Measurements from ENCODE around the gene DNAJB11. TPM values are rescaled to one million over a fixed set of nuclear protein-coding genes. Genes with fewer than 3 reads are reported as not detected.
A peak's percentile ranks its signal among the peaks of the same experiment; 100 is the strongest.

DNAJB11 gene
- polyA plus RNA-seq, 3 donors from 2014 or later = 61.3 to 89.6 (median 81.0) TPM

DNA sequence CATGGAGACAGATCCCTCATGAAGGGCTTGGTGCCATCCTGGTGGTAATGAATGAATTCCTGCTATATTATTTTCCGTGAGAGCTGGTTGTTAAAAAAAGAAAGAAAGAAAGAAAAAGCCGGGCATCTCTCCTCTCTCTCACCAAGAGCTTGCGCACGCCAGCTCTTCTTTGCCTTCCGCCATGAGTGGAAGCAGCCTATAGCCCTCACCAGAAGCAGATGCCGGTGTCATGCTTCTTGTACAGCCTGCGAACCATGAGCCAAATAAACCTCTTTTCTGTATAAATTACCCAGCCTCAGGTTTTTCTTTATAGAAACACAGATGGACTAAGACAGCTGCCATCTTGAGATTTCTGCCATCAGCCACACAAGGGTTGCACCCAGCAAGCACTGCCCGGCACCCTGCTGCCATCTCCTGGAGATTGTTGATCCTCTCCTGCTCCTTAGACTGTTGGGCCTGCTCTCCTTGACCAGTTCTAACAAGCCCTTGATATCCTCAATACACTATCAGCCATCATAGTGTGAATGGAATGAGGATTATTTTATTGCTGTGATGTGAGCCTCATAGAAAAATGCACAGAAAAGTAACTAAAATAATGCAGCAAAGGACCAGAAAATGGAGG lies 38.8 kb downstream of the DNAJB11 start:
- peaks cover 1 to 14% (median 2%) of the 10 kb centered on the region in 3 donors for H3K27me3 Mint-ChIP-seq (ENCODE audit: low read depth in 3 of 3)
- H3K9me3 Mint-ChIP-seq = no peaks in the 10 kb centered on the region
- H3K4me1 Mint-ChIP-seq = peaks cover 1 to 3% of the 10 kb centered on the region in 2 donors
- H3K27ac Mint-ChIP-seq = no peak overlapping the region
- DNase-seq = no peak
- no peaks in the 10 kb centered on the region for H3K36me3 Mint-ChIP-seq
- no peak overlapping the region for H3K4me3 Mint-ChIP-seq

- Mint-ChIP-seq H3K27ac (no peak overlapping the region), H3K27me3 (ENCODE audit: low read depth in 3 of 3) (peaks cover 8 to 24% (median 9%) of the 10 kb centered on the region in 3 donors), H3K4me3 (no peak overlapping the region), H3K36me3 (peaks cover 0 to 3% (median 0%) of the 10 kb centered on the region in 3 donors), H3K4me1 (peaks cover 12 to 15% of the 10 kb centered on the region in 2 donors), H3K9me3 (no peaks in the 10 kb centered on the region)
- no peak for DNase-seq
Measured at GRCh38 chr3:186612065-186612464, 41.5 kb downstream of the DNAJB11 start.

DNA sequence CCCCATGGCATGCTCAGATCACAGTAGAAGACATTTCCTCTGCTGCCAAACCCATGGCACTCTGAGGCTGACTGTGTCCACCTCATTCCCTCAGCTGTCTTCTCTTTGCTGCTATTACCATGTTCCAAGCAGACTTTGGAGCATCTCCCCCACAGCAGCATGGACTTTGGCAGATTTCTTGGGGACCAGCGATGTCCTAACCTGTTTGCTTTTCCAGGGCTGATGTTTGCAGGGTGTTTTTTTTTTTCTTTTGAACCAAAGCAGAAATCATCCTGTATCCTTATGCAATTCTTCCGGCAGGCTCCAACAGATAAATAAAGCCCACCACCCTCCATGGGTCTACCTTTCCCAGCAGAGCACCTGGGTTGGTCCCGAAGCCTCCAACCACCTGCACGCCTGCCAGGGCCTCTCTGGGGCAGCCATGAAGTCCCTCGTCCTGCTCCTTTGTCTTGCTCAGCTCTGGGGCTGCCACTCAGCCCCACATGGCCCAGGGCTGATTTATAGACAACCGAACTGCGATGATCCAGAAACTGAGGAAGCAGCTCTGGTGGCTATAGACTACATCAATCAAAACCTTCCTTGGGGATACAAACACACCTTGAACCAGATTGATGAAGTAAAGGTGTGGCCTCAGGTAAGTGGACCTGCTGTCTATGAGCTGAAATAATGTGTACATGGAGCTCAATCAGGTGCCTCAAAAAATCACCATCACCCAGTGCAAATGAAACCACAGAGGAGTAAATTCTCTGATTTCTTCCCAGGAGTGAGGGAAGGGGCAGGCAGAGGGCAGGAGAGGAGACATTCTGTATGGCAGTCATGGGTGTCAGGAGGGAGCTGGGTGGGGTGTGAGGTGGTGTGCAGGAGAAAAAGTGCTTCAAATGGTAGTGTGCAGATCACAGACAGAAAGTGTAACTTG lies 42.5 kb downstream of the DNAJB11 start, which contains the start of gene AHSG:
TSS of gene AHSG (plus strand) at position 340 of the 916 bp plus-strand sequence. CDS start at position 422, 82 bp downstream.
- peaks cover 11 to 33% (median 11%) of the 10 kb centered on the region in 3 donors for H3K27me3 Mint-ChIP-seq (ENCODE audit: low read depth in 3 of 3)
- peaks cover 0 to 3% (median 0%) of the 10 kb centered on the region in 3 donors for H3K36me3 Mint-ChIP-seq
- no peak for DNase-seq
- peaks cover 17 to 22% of the 10 kb centered on the region in 2 donors for H3K4me1 Mint-ChIP-seq
- H3K9me3 Mint-ChIP-seq = no peaks in the 10 kb centered on the region
- H3K4me3 Mint-ChIP-seq = no peak within 1 kb of the TSS
- H3K27ac Mint-ChIP-seq = no peak within 1 kb of the TSS

DNA sequence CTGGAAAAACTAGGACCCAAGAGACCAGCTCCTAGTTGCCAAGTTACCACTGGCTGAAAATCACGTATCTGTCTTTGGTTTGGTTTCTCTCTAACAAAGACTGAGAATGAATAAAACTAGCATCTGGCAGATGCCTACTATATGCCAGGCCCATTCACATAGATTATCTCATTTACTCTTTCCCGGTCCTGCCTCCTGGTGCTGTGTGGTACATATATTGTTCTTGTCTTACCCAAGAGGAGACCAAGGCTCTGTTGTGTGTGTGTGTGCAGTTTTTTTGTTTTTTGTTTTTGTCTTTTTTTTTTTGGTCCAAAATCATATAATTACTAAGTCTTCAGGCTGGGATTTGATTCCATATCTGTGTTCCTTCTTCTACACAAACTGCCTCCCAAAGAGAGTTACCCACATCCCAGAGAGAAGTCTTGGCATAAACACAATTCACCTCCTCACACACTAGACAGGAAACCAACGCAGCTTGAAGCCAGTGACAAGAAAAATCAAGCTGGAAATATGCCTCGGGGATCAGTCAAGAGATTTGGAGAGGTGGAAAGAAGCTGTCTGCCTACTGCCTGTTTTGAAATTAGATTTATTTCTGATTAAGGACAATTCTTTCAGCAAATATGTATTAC lies 43.2 kb downstream of the DNAJB11 start:
- Mint-ChIP-seq H3K4me1 (peaks cover 17 to 22% of the 10 kb centered on the region in 2 donors), H3K27ac (no peak overlapping the region), H3K9me3 (no peaks in the 10 kb centered on the region), H3K27me3 (ENCODE audit: low read depth in 3 of 3) (peaks cover 11 to 37% (median 14%) of the 10 kb centered on the region in 3 donors), H3K36me3 (peaks cover 0 to 3% (median 0%) of the 10 kb centered on the region in 3 donors), H3K4me3 (no peak overlapping the region)
- DNase-seq = no peak

DNA sequence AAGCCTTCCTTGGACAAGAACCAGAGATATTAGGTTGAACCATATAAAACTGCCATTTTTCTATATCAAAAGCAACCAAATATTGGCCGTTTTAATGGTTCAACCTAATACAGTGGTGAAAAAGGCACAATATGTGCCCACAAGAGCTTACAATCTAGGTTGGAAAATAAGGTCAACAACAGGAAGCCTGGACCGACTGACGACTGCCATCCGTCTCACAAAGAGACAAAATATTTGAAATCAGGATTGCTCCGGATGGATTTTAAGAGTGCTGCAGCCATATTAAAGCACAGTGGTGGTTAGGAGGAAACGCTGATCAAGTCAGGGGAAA lies 43.7 kb downstream of the DNAJB11 start:
- no peak overlapping the region for H3K27ac Mint-ChIP-seq

DNA sequence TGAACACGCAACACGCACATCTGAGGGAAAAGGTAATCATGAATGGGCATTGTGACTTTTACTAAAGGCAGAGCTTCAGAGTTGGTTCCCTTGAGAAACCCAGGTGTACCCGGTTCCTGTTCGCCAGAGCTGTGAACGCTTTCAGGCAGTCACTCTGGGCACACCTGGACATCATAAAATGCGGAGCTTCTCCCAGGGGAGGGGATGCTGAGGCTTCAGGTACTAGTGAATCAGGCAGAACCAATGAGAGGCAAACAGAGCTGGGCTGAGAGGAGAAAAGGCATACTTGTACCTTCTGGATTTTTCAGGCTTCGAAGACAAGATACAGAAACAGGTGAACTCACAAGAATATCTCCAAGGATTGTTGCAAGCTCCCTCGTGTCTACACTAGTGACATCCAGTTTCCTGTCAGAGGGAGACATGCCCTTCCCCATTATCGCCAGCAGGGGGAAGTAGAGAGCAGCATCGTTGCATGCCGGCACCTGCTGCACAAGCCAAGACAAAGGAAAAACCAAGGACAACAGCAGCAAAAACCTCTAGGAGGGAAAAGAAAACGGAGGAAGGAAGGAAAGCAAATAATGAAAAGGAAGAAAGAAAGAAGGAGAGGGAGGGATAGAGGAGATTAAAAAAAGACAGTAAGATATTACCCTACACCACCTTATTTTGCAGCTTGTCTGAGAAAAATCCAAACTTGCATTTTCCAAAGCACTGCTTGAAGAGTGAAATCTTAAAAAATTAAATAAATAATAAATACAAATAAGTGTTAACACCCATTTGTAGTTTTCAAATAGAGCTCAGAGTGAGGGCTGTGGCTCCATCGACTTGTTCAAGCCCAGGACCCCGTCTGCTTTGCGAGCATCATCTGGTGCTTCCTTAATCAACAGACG lies 44.3 kb downstream of the DNAJB11 start:
- peaks cover 17 to 22% of the 10 kb centered on the region in 2 donors for H3K4me1 Mint-ChIP-seq
- no peak overlapping the region for H3K27ac Mint-ChIP-seq
- peaks cover 0 to 3% (median 0%) of the 10 kb centered on the region in 3 donors for H3K36me3 Mint-ChIP-seq
- H3K4me3 Mint-ChIP-seq = peak overlapping the region in 1 of 5 donors; percentile 57
- H3K9me3 Mint-ChIP-seq = no peaks in the 10 kb centered on the region
- H3K27me3 Mint-ChIP-seq (ENCODE audit: low read depth in 3 of 3) = peaks cover 11 to 37% (median 16%) of the 10 kb centered on the region in 3 donors
- DNase-seq = peak; percentile 64 to 72 (median 66)

More for the DNA sequence above, 43.7 kb downstream of the DNAJB11 start:
- Mint-ChIP-seq H3K4me1 (peaks cover 17 to 22% of the 10 kb centered on the region in 2 donors), H3K36me3 (peaks cover 0 to 3% (median 0%) of the 10 kb centered on the region in 3 donors), H3K4me3 (no peak overlapping the region), H3K27me3 (ENCODE audit: low read depth in 3 of 3) (peaks cover 11 to 37% (median 16%) of the 10 kb centered on the region in 3 donors), H3K9me3 (no peaks in the 10 kb centered on the region)
- no peak for DNase-seq

GRCh38 chr3:186616299-186616617 lies 45.7 kb downstream of the DNAJB11 start:
- H3K36me3 Mint-ChIP-seq = peaks cover 0 to 3% (median 0%) of the 10 kb centered on the region in 3 donors
- no peak for DNase-seq
- H3K4me3 Mint-ChIP-seq = no peak overlapping the region
- H3K9me3 Mint-ChIP-seq = no peaks in the 10 kb centered on the region
- H3K27ac Mint-ChIP-seq = no peak overlapping the region
- H3K4me1 Mint-ChIP-seq = peaks cover 17 to 22% of the 10 kb centered on the region in 2 donors
- H3K27me3 Mint-ChIP-seq (ENCODE audit: low read depth in 3 of 3) = peaks cover 11 to 39% (median 16%) of the 10 kb centered on the region in 3 donors

DNA sequence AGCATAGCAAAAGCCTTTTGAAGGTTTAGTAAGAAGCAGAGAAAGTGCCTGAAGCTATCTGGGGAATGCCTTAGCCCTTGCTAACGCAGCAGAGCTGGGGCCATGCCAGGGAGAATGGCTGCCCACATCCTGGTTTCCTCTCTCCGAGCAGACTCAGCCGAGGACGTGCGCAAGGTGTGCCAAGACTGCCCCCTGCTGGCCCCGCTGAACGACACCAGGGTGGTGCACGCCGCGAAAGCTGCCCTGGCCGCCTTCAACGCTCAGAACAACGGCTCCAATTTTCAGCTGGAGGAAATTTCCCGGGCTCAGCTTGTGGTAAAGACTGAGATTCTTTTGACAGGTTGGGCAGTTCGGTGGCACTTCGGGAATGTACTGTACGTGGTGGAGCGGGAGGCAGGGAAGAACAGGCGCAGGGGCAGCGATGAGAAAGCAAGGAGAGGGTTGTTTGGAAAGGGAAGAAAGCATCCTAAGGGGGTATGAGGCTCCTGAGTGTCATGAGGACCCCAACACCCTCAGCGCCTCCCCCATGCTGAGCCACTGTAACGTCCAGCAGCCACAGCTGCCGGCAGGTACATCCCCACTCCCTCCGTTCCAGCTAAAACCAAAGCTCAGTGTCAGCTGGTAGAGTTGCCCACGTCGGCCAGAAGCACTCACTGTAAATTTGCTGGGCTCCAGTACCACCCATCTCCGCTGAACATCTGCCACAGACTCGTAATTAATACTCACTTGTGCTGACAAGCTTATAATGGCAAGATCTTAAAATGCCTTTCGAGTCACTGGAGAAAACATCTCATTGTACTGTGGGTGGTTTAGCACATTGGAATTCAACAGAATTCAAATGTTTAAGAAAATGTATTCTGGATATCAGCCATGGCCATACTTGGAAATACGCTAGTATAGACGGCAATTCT lies 46.8 kb downstream of the DNAJB11 start:
- peak overlapping the region in 1 of 6 donors; percentile 32 for H3K27ac Mint-ChIP-seq
- H3K27me3 Mint-ChIP-seq (ENCODE audit: low read depth in 3 of 3) = peaks cover 11 to 38% (median 16%) of the 10 kb centered on the region in 3 donors
- peak overlapping the region; percentile 31 to 74 (median 53) for H3K4me3 Mint-ChIP-seq
- peak; percentile 70 to 79 (median 75) for DNase-seq
- peaks cover 0 to 3% (median 0%) of the 10 kb centered on the region in 3 donors for H3K36me3 Mint-ChIP-seq
- H3K4me1 Mint-ChIP-seq = peaks cover 17 to 22% of the 10 kb centered on the region in 2 donors
- H3K9me3 Mint-ChIP-seq = no peaks in the 10 kb centered on the region

GRCh38 chr3:186618318-186618938 lies 47.9 kb downstream of the DNAJB11 start:
- Mint-ChIP-seq H3K27me3 (ENCODE audit: low read depth in 3 of 3) (peaks cover 11 to 33% (median 18%) of the 10 kb centered on the region in 3 donors), H3K9me3 (no peaks in the 10 kb centered on the region), H3K4me3 (no peak overlapping the region), H3K4me1 (peaks cover 17 to 22% of the 10 kb centered on the region in 2 donors), H3K27ac (no peak overlapping the region), H3K36me3 (peaks cover 0 to 3% (median 0%) of the 10 kb centered on the region in 3 donors)
- DNase-seq = no peak

DNA sequence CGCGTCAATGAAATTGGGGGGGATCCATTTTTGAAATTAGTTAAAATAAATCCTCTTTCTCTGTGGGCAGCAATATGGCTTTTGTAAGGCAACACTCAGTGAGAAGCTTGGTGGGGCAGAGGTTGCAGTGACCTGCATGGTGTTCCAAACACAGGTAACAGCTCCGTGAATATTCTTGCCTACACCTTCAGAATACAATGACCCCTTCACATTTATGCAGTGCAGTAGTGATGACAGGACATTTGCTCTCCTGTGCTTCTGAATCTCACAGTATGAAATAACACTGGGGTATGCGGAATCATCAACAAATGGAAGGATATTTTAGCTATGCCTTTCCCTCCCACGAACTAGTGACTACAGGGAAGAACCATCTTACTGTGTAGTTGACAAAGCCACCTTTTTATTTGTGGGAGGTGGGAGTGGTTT lies 49.3 kb downstream of the DNAJB11 start:
- no peak overlapping the region for H3K27ac Mint-ChIP-seq
- peaks cover 11 to 30% (median 18%) of the 10 kb centered on the region in 3 donors for H3K27me3 Mint-ChIP-seq (ENCODE audit: low read depth in 3 of 3)
- H3K9me3 Mint-ChIP-seq = no peaks in the 10 kb centered on the region
- no peak for DNase-seq
- H3K4me3 Mint-ChIP-seq = no peak overlapping the region
- peaks cover 11 to 15% of the 10 kb centered on the region in 2 donors for H3K4me1 Mint-ChIP-seq
- peaks cover 0 to 2% (median 0%) of the 10 kb centered on the region in 3 donors for H3K36me3 Mint-ChIP-seq

DNA sequence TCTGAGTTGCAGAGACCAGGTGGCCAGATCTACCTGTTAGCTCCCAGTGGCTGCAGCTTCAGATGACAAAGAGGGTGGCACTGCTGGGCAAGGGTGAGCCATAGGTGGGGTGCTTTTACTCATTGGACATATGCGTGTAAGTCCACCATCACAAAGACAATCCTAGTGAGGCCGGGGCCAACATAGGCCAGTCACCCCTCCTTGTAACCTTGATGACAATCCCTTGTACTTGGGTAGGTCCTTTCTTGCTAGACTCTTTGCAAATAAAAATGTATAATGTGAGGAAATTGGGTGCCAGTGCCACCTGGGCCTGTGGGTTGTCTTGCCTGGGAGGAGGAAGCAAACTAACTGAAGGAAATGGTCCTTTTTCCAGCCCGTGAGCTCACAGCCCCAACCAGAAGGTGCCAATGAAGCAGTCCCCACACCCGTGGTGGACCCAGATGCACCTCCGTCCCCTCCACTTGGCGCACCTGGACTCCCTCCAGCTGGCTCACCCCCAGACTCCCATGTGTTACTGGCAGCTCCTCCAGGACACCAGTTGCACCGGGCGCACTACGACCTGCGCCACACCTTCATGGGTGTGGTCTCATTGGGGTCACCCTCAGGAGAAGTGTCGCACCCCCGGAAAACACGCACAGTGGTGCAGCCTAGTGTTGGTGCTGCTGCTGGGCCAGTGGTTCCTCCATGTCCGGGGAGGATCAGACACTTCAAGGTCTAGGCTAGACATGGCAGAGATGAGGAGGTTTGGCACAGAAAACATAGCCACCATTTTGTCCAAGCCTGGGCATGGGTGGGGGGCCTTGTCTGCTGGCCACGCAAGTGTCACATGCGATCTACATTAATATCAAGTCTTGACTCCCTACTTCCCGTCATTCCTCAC lies 49.9 kb downstream of the DNAJB11 start:
- Mint-ChIP-seq H3K27ac (no peak overlapping the region), H3K4me3 (no peak overlapping the region), H3K4me1 (peaks cover 9 to 11% of the 10 kb centered on the region in 2 donors), H3K36me3 (no peaks in the 10 kb centered on the region), H3K9me3 (no peaks in the 10 kb centered on the region), H3K27me3 (ENCODE audit: low read depth in 3 of 3) (peaks cover 11 to 28% (median 17%) of the 10 kb centered on the region in 3 donors)
- no peak for DNase-seq

All from immature natural killer cell (primary cell).